VCaP (cell line): ENCODE measurements around the gene GATAD2A.
A peak's percentile ranks its signal among the peaks of the same experiment; 100 is the strongest.

Experiments used
- H3K27ac ChIP-seq: fragments of 450-650 bp; 2 replicates; pipeline ENCODE4 v1.5.1; 2017
- TF ChIP-seq, protein P1 (sequence below): fragments of 450-650 bp; conservative IDR thresholded peaks from 2 replicates; pipeline ENCODE4 v1.5.1; 2017; ENCODE audit warnings: mild to moderate bottlenecking, moderate library complexity

Gene GATAD2A, protein sequence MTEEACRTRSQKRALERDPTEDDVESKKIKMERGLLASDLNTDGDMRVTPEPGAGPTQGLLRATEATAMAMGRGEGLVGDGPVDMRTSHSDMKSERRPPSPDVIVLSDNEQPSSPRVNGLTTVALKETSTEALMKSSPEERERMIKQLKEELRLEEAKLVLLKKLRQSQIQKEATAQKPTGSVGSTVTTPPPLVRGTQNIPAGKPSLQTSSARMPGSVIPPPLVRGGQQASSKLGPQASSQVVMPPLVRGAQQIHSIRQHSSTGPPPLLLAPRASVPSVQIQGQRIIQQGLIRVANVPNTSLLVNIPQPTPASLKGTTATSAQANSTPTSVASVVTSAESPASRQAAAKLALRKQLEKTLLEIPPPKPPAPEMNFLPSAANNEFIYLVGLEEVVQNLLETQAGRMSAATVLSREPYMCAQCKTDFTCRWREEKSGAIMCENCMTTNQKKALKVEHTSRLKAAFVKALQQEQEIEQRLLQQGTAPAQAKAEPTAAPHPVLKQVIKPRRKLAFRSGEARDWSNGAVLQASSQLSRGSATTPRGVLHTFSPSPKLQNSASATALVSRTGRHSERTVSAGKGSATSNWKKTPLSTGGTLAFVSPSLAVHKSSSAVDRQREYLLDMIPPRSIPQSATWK

DNA sequence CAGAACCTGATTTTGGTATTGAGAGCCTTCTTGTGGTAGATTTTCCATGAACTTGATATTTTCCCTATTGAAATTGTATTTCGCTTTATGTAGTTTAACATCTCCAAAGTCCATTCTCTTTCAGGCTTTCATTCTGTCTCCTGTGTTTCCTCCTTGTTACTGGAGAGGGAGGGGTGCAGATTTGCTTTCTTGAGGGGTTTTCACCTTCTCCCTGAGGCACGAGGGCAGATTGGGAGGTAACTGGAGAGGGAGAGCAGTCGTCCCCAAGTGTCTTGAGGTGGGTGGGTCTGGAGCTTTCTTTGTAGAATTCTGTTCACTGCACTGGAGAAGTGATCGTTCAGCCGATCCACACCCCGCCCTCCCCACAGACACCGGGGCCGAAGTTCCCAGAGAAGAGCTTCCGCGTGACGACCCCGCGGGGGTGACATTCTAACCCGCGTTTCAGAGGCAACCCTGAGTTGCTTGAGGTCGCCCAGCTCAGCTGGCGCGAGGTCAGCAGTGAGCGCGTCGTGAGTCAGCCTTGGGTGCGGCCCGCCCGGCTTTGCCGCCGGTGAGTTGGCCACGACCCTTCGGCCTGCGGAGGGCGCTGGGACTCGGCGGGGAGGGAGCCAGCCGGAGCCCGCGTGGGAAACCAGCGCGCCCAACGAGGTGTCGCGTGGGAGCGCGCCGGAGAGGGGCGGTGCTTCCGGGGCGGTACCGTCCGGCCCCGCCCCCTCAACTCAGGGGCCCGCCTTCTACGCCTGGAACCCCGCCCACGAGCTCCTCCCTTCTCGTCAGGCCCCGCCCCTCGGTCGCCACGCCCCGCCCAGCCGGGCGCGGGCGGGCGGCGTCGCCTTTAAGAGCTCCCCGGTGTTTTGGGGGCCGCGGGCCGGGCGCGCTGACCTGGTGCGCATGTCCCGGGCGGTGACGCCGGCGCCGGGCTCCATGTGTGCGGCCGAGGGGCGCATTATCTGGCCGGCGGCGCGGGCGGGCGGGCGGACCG, at the start of gene GATAD2A:
GATAD2A (plus strand) TSS at position 797 of the 982 bp plus-strand sequence. CDS start 59,671 bp downstream, outside the sequence.
- TF ChIP-seq, protein P1, sequence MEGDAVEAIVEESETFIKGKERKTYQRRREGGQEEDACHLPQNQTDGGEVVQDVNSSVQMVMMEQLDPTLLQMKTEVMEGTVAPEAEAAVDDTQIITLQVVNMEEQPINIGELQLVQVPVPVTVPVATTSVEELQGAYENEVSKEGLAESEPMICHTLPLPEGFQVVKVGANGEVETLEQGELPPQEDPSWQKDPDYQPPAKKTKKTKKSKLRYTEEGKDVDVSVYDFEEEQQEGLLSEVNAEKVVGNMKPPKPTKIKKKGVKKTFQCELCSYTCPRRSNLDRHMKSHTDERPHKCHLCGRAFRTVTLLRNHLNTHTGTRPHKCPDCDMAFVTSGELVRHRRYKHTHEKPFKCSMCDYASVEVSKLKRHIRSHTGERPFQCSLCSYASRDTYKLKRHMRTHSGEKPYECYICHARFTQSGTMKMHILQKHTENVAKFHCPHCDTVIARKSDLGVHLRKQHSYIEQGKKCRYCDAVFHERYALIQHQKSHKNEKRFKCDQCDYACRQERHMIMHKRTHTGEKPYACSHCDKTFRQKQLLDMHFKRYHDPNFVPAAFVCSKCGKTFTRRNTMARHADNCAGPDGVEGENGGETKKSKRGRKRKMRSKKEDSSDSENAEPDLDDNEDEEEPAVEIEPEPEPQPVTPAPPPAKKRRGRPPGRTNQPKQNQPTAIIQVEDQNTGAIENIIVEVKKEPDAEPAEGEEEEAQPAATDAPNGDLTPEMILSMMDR, result peak; percentile 34
- peak within 1 kb of the TSS; percentile 77 for H3K27ac ChIP-seq

DNA sequence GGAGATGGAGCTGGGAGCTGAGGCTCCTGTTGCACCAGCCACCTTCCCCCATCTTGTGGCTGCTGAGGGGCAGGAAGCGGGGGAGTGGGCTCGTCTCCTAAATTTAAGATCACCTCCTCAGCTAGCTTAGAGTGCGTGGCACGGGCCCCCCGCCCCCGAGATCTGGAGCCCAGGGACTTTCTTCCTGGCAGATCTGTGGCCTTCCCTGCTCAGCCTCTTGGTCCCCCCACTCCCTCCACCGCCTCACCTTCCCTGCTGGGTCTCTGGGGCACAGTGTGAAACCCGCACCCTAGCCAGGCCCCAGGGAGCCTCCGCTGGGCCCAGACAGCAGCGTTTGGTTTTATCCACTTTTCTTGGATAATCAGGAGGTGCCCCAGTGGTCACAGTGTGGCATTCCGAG, 49.0 kb upstream of the GATAD2A start:
- H3K27ac ChIP-seq, result no peak overlapping the region
- TF ChIP-seq, protein P1, result no peak

DNA sequence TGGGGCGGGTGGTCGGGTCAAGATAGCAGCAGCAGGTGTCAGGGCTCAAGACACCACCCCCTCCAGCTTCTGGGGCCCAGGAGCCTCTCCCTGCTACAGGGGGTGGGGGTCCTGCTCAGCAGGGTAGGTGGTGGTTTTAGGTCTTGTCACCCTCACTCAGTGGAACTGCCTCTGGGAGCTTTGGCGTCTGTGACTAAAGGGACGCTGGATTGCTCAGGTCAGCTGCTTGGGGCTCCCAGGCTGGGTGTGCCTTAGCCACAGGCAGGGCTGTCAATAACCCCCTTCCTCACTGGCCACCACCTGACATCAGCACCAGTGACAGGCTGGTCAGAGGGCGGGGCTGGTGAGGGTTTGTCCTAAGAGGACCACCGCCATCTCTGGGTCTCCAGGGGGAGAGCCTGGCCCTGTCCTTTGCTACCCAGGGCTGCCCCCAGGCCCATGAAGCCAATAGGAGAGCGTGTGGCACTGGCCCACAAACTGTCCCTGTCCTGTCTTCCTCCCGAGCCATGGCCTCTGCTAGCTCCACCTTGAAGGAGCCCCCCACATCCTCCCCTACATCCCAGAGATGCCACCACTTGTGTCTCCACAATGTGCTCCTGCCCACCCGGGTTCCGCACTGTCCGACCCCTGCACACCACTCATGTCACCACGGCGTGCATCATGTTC, 48.4 kb upstream of the GATAD2A start:
- no peak overlapping the region for H3K27ac ChIP-seq
- TF ChIP-seq, protein P1, result no peak

DNA sequence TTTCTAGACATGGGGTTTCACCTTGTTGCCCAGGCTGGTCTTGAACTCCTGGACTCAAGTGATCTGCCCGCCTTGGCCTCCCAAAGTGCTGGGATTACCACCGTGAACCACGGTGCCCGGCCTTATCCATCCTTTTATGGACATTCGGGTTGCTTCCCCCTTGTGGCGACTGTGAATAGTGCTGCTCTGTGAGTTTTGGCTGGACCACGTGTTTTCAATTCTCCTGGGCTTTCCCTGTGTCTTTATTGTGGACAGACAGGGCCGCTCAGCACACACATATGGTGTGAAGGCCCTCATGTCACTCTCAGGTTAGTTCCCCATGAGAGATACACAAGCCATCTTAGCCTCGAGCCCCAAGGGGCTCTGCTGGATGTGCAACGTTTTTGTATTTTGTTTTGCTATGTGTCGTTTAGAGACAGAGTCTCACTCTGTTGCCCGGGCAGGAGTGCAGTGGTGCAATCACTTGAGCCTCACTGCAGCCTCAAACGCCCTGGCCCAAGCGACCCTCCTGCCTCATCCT, 44.3 kb upstream of the GATAD2A start:
- peak overlapping the region; percentile 18; the same call in 1 of the 2 replicates for H3K27ac ChIP-seq
- TF ChIP-seq, protein P1, result peak; percentile 74

DNA sequence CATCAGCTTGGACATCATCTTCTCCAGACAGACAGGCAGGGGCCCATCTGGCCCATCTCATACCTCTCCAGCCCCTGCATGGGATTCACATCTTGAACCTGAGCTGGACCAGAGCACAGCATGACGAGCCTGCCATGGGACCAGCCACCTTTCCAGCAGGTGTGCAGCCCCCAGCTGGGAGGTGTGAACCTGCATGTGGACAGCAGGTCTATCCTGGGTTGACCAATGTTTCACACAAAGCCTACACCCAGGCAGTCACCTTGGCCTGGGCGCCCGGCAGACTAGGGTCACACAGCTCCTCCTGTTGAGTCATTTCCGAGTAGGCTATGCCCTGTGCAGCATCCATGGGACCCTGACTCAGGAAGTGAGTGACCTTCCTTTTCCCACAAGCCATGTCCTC, 43.4 kb upstream of the GATAD2A start:
- H3K27ac ChIP-seq, result no peak overlapping the region

More for the DNA sequence above, 43.4 kb upstream of the GATAD2A start:
- TF ChIP-seq, protein P1, result no peak
